ENCODE data around the gene VWA3A.

VWA3A gene

GRCh38 chr16:22204091-22204655 lies 111.8 kb downstream of the VWA3A start:
- TF ChIP-seq, protein P1, sequence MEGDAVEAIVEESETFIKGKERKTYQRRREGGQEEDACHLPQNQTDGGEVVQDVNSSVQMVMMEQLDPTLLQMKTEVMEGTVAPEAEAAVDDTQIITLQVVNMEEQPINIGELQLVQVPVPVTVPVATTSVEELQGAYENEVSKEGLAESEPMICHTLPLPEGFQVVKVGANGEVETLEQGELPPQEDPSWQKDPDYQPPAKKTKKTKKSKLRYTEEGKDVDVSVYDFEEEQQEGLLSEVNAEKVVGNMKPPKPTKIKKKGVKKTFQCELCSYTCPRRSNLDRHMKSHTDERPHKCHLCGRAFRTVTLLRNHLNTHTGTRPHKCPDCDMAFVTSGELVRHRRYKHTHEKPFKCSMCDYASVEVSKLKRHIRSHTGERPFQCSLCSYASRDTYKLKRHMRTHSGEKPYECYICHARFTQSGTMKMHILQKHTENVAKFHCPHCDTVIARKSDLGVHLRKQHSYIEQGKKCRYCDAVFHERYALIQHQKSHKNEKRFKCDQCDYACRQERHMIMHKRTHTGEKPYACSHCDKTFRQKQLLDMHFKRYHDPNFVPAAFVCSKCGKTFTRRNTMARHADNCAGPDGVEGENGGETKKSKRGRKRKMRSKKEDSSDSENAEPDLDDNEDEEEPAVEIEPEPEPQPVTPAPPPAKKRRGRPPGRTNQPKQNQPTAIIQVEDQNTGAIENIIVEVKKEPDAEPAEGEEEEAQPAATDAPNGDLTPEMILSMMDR (conservative IDR thresholded peaks at IDR 0.05; ENCODE audit: low read depth, low read length): no peak
- no peak for DNase-seq (ENCODE audit: low read depth)
- H3K4me3 ChIP-seq (ENCODE audit: low read length): no peak overlapping the region

GRCh38 chr16:22205577-22206012 lies 113.3 kb downstream of the VWA3A start:
- peak overlapping the region; percentile 45 for H3K4me3 ChIP-seq (ENCODE audit: low read length)
- TF ChIP-seq, protein P1 (conservative IDR thresholded peaks at IDR 0.05; ENCODE audit: low read depth, low read length): no peak
- no peak for DNase-seq (ENCODE audit: low read depth)

DNA sequence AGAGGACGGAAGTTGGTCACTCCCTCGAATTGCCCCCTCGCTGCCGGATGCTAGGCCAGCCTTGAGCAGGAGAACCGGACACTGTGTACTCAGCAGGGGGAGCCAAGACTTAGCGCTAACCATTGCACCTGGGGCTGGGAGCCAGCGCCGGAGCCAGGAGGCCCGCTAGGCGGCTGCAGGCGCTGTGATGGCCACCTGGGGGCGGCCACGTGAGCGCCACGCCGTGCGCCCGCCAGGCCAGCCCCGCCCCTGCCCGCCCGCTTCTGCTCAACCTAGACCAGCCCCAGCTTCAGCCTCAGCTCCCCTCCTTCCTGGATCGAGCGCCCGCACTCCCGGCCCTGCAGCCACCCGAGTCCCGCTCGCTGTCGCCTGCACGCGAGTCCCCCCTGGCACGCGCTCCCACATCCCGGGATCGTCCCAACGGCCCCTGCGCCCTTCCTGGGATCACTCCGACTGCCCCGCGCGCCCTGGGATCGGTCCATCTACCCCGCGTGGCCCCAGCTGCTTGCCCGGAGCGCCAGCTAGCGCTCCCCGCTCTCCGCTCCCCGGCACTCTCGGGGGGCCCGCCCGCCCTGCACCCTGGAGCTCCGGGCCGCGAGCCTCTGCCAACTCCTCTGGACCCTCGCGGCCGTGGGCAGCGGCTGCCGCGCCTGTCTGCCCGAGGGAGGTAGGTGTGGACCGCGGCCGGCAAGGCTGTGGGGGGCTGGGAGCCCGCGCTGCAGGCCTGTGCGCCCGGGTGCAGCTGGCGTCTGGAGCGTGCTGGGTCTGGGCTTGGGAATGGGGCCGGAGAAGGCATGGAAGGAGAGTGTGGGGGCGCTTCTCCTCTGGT lies 113.9 kb downstream of the VWA3A start, which contains the start of gene EEF2K:
TSS of gene EEF2K (plus strand) at position 266 of the 829 bp plus-strand sequence. CDS start 19,452 bp downstream, outside the sequence.
- H3K4me3 ChIP-seq (ENCODE audit: low read length): peak within 1 kb of the TSS; percentile 77
- DNase-seq (ENCODE audit: low read depth): peak; percentile 88
- TF ChIP-seq, protein P1 (conservative IDR thresholded peaks at IDR 0.05; ENCODE audit: low read depth, low read length): peak; percentile 58

Data from retinal pigment epithelial cell (primary cell).